GM12872 (cell line): Measurements from ENCODE around the gene KIF26B.

Experiments used
- CTCF ChIP-seq: IDR thresholded peaks from 3 replicates; pipeline ENCODE4 v1.5.1; 2011; ENCODE audit warnings: low read depth, mild to moderate bottlenecking, low read length, moderate library complexity; ENCODE audit not compliant: insufficient read depth

KIF26B gene

GRCh38 chr1:245605480-245606156 lies 450.8 kb downstream of the KIF26B start:
- TF ChIP-seq CTCF = no peak

GRCh38 chr1:245606157-245606725 lies 451.5 kb downstream of the KIF26B start:
- TF ChIP-seq CTCF = no peak

GRCh38 chr1:245608271-245608670 lies 453.5 kb downstream of the KIF26B start:
- TF ChIP-seq CTCF = no peak

DNA sequence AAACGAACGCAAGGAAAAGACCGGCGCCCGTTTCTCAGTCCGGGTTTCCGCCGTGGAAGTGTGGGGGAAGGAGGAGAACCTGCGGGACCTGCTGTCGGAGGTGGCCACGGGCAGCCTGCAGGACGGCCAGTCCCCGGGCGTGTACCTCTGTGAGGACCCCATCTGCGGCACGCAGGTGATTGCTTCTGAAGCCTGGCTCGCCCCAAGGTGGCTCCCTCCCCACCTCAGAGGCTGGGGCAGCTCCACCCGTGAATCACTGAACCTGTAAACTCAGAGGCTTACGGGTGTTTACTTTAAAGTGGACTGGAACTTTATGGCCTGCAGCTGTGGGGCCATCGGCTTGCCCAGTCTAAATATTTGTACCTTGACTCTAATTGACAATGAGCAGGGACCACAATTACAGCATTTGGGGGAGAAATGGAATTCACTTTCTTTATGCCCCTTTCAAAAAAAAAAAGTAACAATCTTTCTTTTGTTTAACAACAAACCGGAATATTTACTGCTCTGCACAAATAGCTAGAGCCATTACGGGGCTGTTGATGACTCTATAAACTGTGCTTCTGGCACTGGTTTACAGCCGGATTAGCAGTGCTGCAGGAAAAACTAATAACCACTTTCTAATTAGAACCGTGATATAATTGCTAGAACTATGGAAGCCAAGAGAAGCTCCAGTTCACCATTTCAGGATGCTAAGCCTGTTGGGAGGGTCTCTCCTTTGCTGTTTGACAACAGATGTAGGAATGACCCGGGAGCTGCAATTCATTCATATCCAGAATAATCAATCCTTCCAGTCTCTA lies 454.8 kb downstream of the KIF26B start:
- no peak for TF ChIP-seq CTCF

DNA sequence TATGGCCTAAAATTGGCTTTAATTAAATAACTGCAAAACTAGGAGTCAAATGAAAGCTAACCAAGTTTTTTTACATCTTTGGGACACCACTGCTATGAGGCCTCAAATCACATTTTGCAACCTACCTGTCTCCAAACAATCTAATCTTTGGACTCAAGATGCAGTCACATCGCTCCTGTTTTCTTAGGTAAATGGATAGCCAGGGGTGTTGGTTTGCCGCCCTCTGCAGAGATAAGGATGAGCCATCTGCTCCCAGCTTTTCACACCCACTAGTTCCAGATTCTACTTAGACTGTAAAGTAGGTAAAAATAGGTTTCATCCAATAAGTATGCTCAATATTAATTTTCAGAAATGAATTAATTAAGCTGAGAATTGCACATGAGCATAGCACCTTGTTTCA lies 456.5 kb downstream of the KIF26B start:
- no peak for TF ChIP-seq CTCF

DNA sequence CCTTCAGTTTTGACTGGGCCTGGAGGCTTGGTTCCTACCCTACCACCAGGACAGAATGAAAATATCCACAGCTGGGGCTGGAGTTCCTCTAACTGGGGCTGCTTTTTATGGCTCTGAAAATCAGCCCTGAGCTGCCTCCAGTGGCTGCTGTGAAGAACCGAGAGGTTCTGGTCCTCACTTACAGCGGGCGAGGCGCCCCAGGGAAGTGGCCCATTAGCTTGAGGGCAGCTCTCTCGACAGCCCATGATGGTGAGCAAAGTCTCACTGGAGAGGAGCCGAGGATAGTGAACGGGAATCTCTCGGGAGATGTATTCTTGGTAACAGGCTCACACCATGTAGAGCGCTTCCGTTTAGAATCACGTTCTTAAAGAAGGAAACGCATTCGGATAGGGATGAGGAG lies 459.7 kb downstream of the KIF26B start:
- TF ChIP-seq CTCF = no peak

DNA sequence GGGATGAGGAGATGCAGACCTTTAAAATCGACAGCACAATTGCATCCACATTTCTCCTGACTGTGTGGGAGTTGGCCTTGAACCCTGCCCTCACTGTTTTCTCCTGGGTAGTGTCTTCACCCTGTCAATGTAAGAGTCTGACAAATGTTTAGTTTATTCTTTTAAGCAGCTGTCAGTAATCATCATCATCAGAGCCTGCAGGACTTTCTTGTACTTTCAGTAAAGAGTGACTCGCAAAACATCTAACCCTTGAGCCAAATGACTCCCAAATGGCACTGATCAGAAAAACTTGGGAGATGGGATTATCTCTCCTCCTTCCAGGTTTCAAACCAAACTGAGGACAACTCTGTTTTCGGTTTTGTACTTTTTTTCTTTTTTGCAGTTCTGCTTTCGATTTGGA lies 460.2 kb downstream of the KIF26B start:
- no peak for TF ChIP-seq CTCF
